SK-N-SH (cell line): ENCODE measurements around the gene CCDC171. TPM values are rescaled to one million over a fixed set of nuclear protein-coding genes. Genes with fewer than 3 reads are reported as not detected.

Source experiments
- CTCF ChIA-PET: fragments of 300-600, 350-600 bp; formaldehyde crosslinking; extraction: SDS; loops from one replicate; lab custom pipeline; 2021; lab: Yijun Ruan, JAX
- POLR2A ChIA-PET: fragments of 350-600 bp; sonication (Branson Sonifier 250); formaldehyde crosslinking; extraction: SDS; loops from one replicate; lab custom pipeline; 2020; ENCODE audit warnings: antibody characterized with exemption, inconsistent platforms; lab: Yijun Ruan, JAX
- DNase-seq: peaks from one replicate; pipeline ENCODE4 v3.0.0; 2012
- H2AFZ ChIP-seq: fragments of 200-600 bp; sonication (generic); 2 replicates; pipeline ENCODE4 v1.8.1; 2016; ENCODE audit warnings: antibody characterized with exemption, mild to moderate bottlenecking, low read depth
- H3F3A ChIP-seq: fragments of 200-600 bp; sonication (generic); replicated peaks from 2 replicates; pipeline ENCODE3; 2016; ENCODE audit warnings: antibody characterized with exemption, mild to moderate bottlenecking; ENCODE audit not compliant: insufficient read depth
- H3K27ac ChIP-seq, 2 experiments: fragments of 200-500 bp in 1 of 2; fragments of 200-600 bp in 1 of 2; sonication (Bioruptor generic) in 1 of 2; sonication (generic), shearing (Covaris generic) in 1 of 2; 2 replicates each; pipeline versions ENCODE4 v1.5.1 to v1.6.1; 2014 to 2016; ENCODE audit warnings: low read depth in 2 of 2, inconsistent platforms in 1 of 2, low read length in 1 of 2, mild to moderate bottlenecking in 1 of 2, mixed read lengths in 1 of 2
- H3K27me3 ChIP-seq: fragments of 200-600 bp; sonication (generic), shearing (Covaris generic); 2 replicates; pipeline ENCODE4 v1.6.1; 2016; ENCODE audit warnings: mixed run types; ENCODE audit not compliant: insufficient read depth
- H3K36me3 ChIP-seq, 2 experiments: fragments of 200-500 bp in 1 of 2; fragments of 200-600 bp in 1 of 2; sonication (Bioruptor generic) in 1 of 2; sonication (generic) in 1 of 2; replicated peaks in 1 of 2; 2 replicates each; pipeline versions ENCODE3 to v1.5.1; 2014 to 2016; ENCODE audit warnings: low read length in 1 of 2, mild to moderate bottlenecking in 1 of 2; ENCODE audit not compliant: insufficient read depth in 2 of 2, control insufficient read depth in 1 of 2
- H3K4me1 ChIP-seq, 2 experiments: fragments of 200-500 bp in 1 of 2; fragments of 200-600 bp in 1 of 2; sonication (Bioruptor generic) in 1 of 2; sonication (generic), shearing (Covaris generic) in 1 of 2; 2 replicates each; pipeline versions ENCODE4 v1.5.1 to v1.6.1; 2014 to 2016; ENCODE audit warnings: low read depth in 1 of 2, low read length in 1 of 2, mixed run types in 1 of 2; ENCODE audit not compliant: insufficient read depth in 2 of 2, control insufficient read depth in 1 of 2
- H3K4me2 ChIP-seq: fragments of 200-600 bp; sonication (generic), shearing (Covaris generic); 2 replicates; pipeline ENCODE4 v1.6.1; 2017; ENCODE audit warnings: mixed run types
- H3K4me3 ChIP-seq, 2 experiments: fragments of 200-500 bp in 1 of 2; fragments of 200-600 bp in 1 of 2; sonication (Bioruptor generic) in 1 of 2; sonication (generic), shearing (Covaris generic) in 1 of 2; 2 replicates each; pipeline versions ENCODE4 v1.5.1 to v1.8.1; 2014 to 2016; ENCODE audit warnings: low read depth in 2 of 2, inconsistent platforms in 1 of 2, low read length in 1 of 2, mild to moderate bottlenecking in 1 of 2, mixed read lengths in 1 of 2, moderate library complexity in 1 of 2
- H3K79me2 ChIP-seq: fragments of 200-600 bp; sonication (generic); 2 replicates; pipeline ENCODE4 v1.8.1; 2017; ENCODE audit warnings: mild to moderate bottlenecking; ENCODE audit not compliant: insufficient read depth
- H3K9ac ChIP-seq: fragments of 200-600 bp; sonication (generic); 2 replicates; pipeline ENCODE4 v1.6.1; 2017; ENCODE audit warnings: mixed run types
- H3K9me2 ChIP-seq: fragments of 200-600 bp; sonication (generic); 2 replicates; pipeline ENCODE4 v1.6.1; 2017; ENCODE audit warnings: mixed run types
- H3K9me3 ChIP-seq: fragments of 200-600 bp; sonication (generic); 2 replicates; pipeline ENCODE4 v1.6.1; 2017; ENCODE audit warnings: mixed run types, mild to moderate bottlenecking, moderate library complexity
- H4K20me1 ChIP-seq: fragments of 200-600 bp; sonication (generic); 2 replicates; pipeline ENCODE4 v1.6.1; 2017; ENCODE audit warnings: mild to moderate bottlenecking, mixed run types; ENCODE audit not compliant: insufficient read depth
- CTCF ChIP-seq: fragments of 200-600 bp; sonication (generic); IDR thresholded peaks from 2 replicates; pipeline ENCODE4 v1.6.1; 2017; ENCODE audit warnings: antibody characterized with exemption, mild to moderate bottlenecking, moderate library complexity
- EZH2phosphoT487 ChIP-seq: fragments of 200-600 bp; sonication (generic); IDR thresholded peaks from 2 replicates; pipeline ENCODE4 v1.6.1; 2017; ENCODE audit warnings: low read depth, mixed run types, mild to moderate bottlenecking, antibody characterized with exemption, moderate library complexity, borderline replicate concordance
- FOSL2 ChIP-seq: IDR thresholded peaks from 2 replicates; pipeline ENCODE4 v1.4.0; 2012; ENCODE audit warnings: low read depth, mild to moderate bottlenecking, moderate library complexity, borderline replicate concordance
- FOXJ3 ChIP-seq: sonication (generic); formaldehyde crosslinking; IDR thresholded peaks from 2 replicates; pipeline ENCODE4 v1.5.1; 2020; ENCODE audit warnings: mild to moderate bottlenecking, missing genetic modification reagents
- GABPA ChIP-seq: IDR thresholded peaks from 2 replicates; pipeline ENCODE4 v1.4.0; 2012; ENCODE audit warnings: low read depth, mild to moderate bottlenecking
- IRF3 ChIP-seq: fragments of 150-350 bp; IDR thresholded peaks from 2 replicates; pipeline ENCODE4 v1.6.1; 2016; ENCODE audit warnings: mild to moderate bottlenecking, low read depth, low read length
- MXI1 ChIP-seq: IDR thresholded peaks from 2 replicates; pipeline ENCODE4 v1.6.1; 2012; ENCODE audit warnings: mild to moderate bottlenecking, low read depth, low read length, improper control_type of control experiment
- NFIC ChIP-seq: IDR thresholded peaks from 2 replicates; pipeline ENCODE4 v1.4.0; 2012; ENCODE audit warnings: borderline replicate concordance
- NRF1 ChIP-seq: IDR thresholded peaks from 2 replicates; pipeline ENCODE4 v1.6.1; 2012; ENCODE audit warnings: low read depth, mild to moderate bottlenecking, low read length
- PBX3 ChIP-seq: IDR thresholded peaks from 2 replicates; pipeline ENCODE4; 2012
- POLR2AphosphoS5 ChIP-seq: IDR thresholded peaks from 2 replicates; pipeline ENCODE4 v1.6.1; 2012; ENCODE audit warnings: low read depth, low read length
- RAD21 ChIP-seq: IDR thresholded peaks from 2 replicates; pipeline ENCODE4 v1.6.1; 2012; ENCODE audit warnings: mild to moderate bottlenecking, low read length
- RCOR1 ChIP-seq: fragments of 150-350 bp; IDR thresholded peaks from 2 replicates; pipeline ENCODE4 v1.6.1; 2017; ENCODE audit warnings: antibody characterized with exemption, low read length
- REST ChIP-seq: IDR thresholded peaks from 2 replicates; pipeline ENCODE4 v1.6.1; 2012; ENCODE audit warnings: mild to moderate bottlenecking, low read depth, low read length, moderate library complexity
- RFX5 ChIP-seq: IDR thresholded peaks from 2 replicates; pipeline ENCODE4 v1.6.1; 2012; ENCODE audit warnings: mild to moderate bottlenecking, improper control_type of control experiment, low read length
- RXRA ChIP-seq: IDR thresholded peaks from 2 replicates; pipeline ENCODE4 v1.4.0; 2012; ENCODE audit warnings: low read depth, mild to moderate bottlenecking, borderline replicate concordance
- SMC3 ChIP-seq: IDR thresholded peaks from 2 replicates; pipeline ENCODE4 v1.6.1; 2012; ENCODE audit warnings: low read depth, low read length, improper control_type of control experiment
- TAF1 ChIP-seq: IDR thresholded peaks from 2 replicates; pipeline ENCODE4 v1.6.1; 2012; ENCODE audit warnings: low read depth, mild to moderate bottlenecking, low read length, moderate library complexity, borderline replicate concordance
- USF1 ChIP-seq: IDR thresholded peaks from 2 replicates; pipeline ENCODE4 v1.4.0; 2012; ENCODE audit warnings: low read depth, borderline replicate concordance
- ZBTB33 ChIP-seq: IDR thresholded peaks from 2 replicates; pipeline ENCODE4 v1.4.0; 2012; ENCODE audit warnings: low read depth, borderline replicate concordance
- WGBS: methylation state at CpG from one replicate; pipeline ENCODE4 v1.1.6; 2017; ENCODE audit warnings: low lambda C conversion rate; 5-methylcytosine and 5-hydroxymethylcytosine counted together
- polyA plus RNA-seq, 3 experiments: library from polyadenylated mRNA; depleted of rRNA; stranded (reverse); fragments of >200 nt; gene quantifications; 2 replicates each; pipeline ENCODE4 v1.2.3, GENCODE V29; 2012

CCDC171 gene
- polyA plus RNA-seq, 1 of the 3 experiments (the other 2 are of a cell fraction), result 0.54 TPM

GRCh38 chr9:15761551-15761950, 208.7 kb downstream of the CCDC171 start:
- Histone ChIP-seq H3K79me2 (no peaks in the 10 kb centered on the region), H3K27ac (no peak overlapping the region), H3K4me3 (no peak overlapping the region), H2AFZ (no peak overlapping the region), H3K4me2 (no peak overlapping the region), H3K36me3 (no peaks in the 10 kb centered on the region), H3F3A (no peaks in the 10 kb centered on the region), H4K20me1 (no peaks in the 10 kb centered on the region), H3K9me2 (no peaks in the 10 kb centered on the region), H3K27me3 (no peaks in the 10 kb centered on the region), H3K9me3 (no peaks in the 10 kb centered on the region), H3K4me1 (no peaks in the 10 kb centered on the region), H3K9ac (no peak overlapping the region)
- 75% methylated on average over 2 of the region's 2 CpGs for WGBS
- ChIA-PET CTCF (no interaction called here), POLR2A (no interaction called here)
- DNase-seq, result no peak
- no peak for TF ChIP-seq ZBTB33
- no peak for TF ChIP-seq NFIC
- TF ChIP-seq RFX5, result no peak
- no peak for TF ChIP-seq PBX3
- TF ChIP-seq REST, result no peak
- no peak for TF ChIP-seq FOXJ3 (CRISPR knock-in tag)
- no peak for TF ChIP-seq NRF1
- no peak for TF ChIP-seq EZH2phosphoT487
- no peak for TF ChIP-seq TAF1
- TF ChIP-seq SMC3, result no peak
- TF ChIP-seq FOSL2, result no peak
- TF ChIP-seq IRF3, result no peak
- TF ChIP-seq RAD21, result no peak
- TF ChIP-seq MXI1, result no peak
- TF ChIP-seq CTCF, result no peak
- TF ChIP-seq RCOR1, result no peak
- TF ChIP-seq USF1, result no peak
- no peak for TF ChIP-seq POLR2AphosphoS5
- TF ChIP-seq RXRA, result no peak
- TF ChIP-seq GABPA, result no peak
